Stimulated activated CD8-positive, alpha-beta memory T cell treated with anti-CD3 and anti-CD28 coated beads, Interleukin-15, amount 100 ng/mL, for 24 hours (primary cell): Measurements from ENCODE around the gene UAP1L1.
"Not testable (repeated sequence)": the region's sequence is repeated elsewhere in the genome, so short reads cannot be mapped to it uniquely, and the experiment has no call there.

Source experiments
- DNase-seq: peaks from one replicate; pipeline ENCODE4 v3.0.0-alpha.2; 2020; ENCODE audit warnings: low read depth

UAP1L1 gene

GRCh38 chr9:137077010-137077747 is at the start of gene UAP1L1:
Gene UAP1L1, plus strand, starts transcription at chr9:137077517. Its CDS starts 16 bp downstream, at chr9:137077533.
- no peak for DNase-seq

- DNase-seq = peak; percentile 44
Observed at GRCh38 chr9:137028263-137029057, 48.9 kb upstream of the UAP1L1 start.

- DNase-seq = peak; percentile 58
Observed at GRCh38 chr9:137029058-137029936, 48.0 kb upstream of the UAP1L1 start.

GRCh38 chr9:137030006-137030405 is 47.3 kb upstream of the UAP1L1 start:
- no peak for DNase-seq

- DNase-seq = no peak
Observed at GRCh38 chr9:137030538-137031527, 46.5 kb upstream of the UAP1L1 start.

GRCh38 chr9:137031904-137032640 is 45.2 kb upstream of the UAP1L1 start, which contains the start of gene FUT7:
Gene FUT7, minus strand, starts transcription at chr9:137032088. Its CDS starts 97 bp downstream, at chr9:137031991.
- DNase-seq = no peak

- no peak for DNase-seq
Observed at GRCh38 chr9:137032858-137033257, 44.5 kb upstream of the UAP1L1 start.

GRCh38 chr9:137033481-137033880 is 43.8 kb upstream of the UAP1L1 start:
- DNase-seq = not testable (repeated sequence)

- no peak for DNase-seq
Observed at GRCh38 chr9:137034039-137034708, 43.1 kb upstream of the UAP1L1 start.

GRCh38 chr9:137034709-137035506 is 42.4 kb upstream of the UAP1L1 start:
- DNase-seq = peak; percentile 77

- no peak for DNase-seq
Observed at GRCh38 chr9:137035507-137035834, 41.8 kb upstream of the UAP1L1 start.

- no peak for DNase-seq
Observed at GRCh38 chr9:137035937-137036336, 41.4 kb upstream of the UAP1L1 start.

GRCh38 chr9:137037035-137037434 is 40.3 kb upstream of the UAP1L1 start:
- no peak for DNase-seq

- DNase-seq = no peak
Observed at GRCh38 chr9:137037483-137037882, 39.8 kb upstream of the UAP1L1 start.

- DNase-seq = no peak
Observed at GRCh38 chr9:137038916-137039315, 38.4 kb upstream of the UAP1L1 start.

GRCh38 chr9:137039611-137040366 is 37.5 kb upstream of the UAP1L1 start:
- no peak for DNase-seq

GRCh38 chr9:137040568-137040967 is 36.7 kb upstream of the UAP1L1 start:
- DNase-seq = no peak

GRCh38 chr9:137041124-137041523 is 36.2 kb upstream of the UAP1L1 start:
- no peak for DNase-seq
